ENCODE measurements around the gene CTAG1B.

DNA sequence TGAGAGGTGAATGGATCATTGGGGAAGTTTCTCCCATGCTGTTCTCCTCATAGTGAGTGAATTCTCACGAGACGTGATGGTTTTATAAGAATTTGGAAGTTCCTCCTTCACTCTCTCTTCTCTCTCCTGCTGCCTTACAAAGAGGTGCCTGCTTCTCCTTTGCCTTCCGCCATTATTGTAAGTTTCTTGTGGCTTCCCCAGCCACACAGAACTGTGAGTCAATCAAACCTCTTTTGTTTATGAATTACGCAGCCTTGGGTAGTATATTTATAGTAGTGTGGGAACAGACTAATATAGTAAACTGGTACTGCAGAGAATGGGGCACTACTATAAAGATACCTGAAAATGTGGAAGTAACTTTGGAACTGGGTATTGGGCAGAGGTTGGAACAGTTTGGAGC lies 42.1 kb upstream of the CTAG1B start:
- TF ChIP-seq, protein P1, sequence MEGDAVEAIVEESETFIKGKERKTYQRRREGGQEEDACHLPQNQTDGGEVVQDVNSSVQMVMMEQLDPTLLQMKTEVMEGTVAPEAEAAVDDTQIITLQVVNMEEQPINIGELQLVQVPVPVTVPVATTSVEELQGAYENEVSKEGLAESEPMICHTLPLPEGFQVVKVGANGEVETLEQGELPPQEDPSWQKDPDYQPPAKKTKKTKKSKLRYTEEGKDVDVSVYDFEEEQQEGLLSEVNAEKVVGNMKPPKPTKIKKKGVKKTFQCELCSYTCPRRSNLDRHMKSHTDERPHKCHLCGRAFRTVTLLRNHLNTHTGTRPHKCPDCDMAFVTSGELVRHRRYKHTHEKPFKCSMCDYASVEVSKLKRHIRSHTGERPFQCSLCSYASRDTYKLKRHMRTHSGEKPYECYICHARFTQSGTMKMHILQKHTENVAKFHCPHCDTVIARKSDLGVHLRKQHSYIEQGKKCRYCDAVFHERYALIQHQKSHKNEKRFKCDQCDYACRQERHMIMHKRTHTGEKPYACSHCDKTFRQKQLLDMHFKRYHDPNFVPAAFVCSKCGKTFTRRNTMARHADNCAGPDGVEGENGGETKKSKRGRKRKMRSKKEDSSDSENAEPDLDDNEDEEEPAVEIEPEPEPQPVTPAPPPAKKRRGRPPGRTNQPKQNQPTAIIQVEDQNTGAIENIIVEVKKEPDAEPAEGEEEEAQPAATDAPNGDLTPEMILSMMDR (conservative IDR thresholded peaks at IDR 0.05; ENCODE audit: low read length) = no peak
- no peak for TF ChIP-seq EZH2phosphoT487 (IDR thresholded peaks at IDR 0.05; ENCODE audit: borderline replicate concordance, low read depth, low read length)
